Neural progenitor cell (in vitro differentiated cells): ENCODE measurements around the gene JAKMIP2. TPM values are rescaled to one million over a fixed set of nuclear protein-coding genes. Genes with fewer than 3 reads are reported as not detected.

ENCODE experiments used
- DNase-seq: peaks from one replicate; pipeline ENCODE4 v3.0.0-alpha.2; 2016; ENCODE audit warnings: low spot score
- H2AFZ ChIP-seq: fragments of 200-600 bp; sonication (generic); replicated peaks from 2 replicates; pipeline ENCODE4 v1.6.1; 2016; ENCODE audit warnings: antibody characterized with exemption
- H3F3A ChIP-seq: fragments of 200-600 bp; sonication (generic); 2 replicates; pipeline ENCODE4 v1.6.1; 2016; ENCODE audit warnings: antibody characterized with exemption, low read depth
- H3K27ac ChIP-seq: fragments of 200-600 bp; sonication (generic); 2 replicates; pipeline ENCODE4 v1.5.1; 2016; ENCODE audit warnings: mild to moderate bottlenecking
- H3K27me3 ChIP-seq: fragments of 200-600 bp; sonication (generic); 2 replicates; pipeline ENCODE4 v1.6.1; 2016; ENCODE audit warnings: mild to moderate bottlenecking, moderate library complexity
- H3K36me3 ChIP-seq: fragments of 200-600 bp; sonication (generic); 2 replicates; pipeline ENCODE4 v1.5.1; 2016
- H3K4me1 ChIP-seq: fragments of 200-600 bp; sonication (generic); 2 replicates; pipeline ENCODE4 v1.6.1; 2016; ENCODE audit warnings: mixed run types
- H3K4me2 ChIP-seq: fragments of 200-600 bp; sonication (generic); 2 replicates; pipeline ENCODE4 v1.6.1; 2016
- H3K4me3 ChIP-seq: fragments of 200-600 bp; sonication (generic); 2 replicates; pipeline ENCODE4 v1.5.1; 2016
- H3K79me2 ChIP-seq: fragments of 200-600 bp; sonication (generic); 2 replicates; pipeline ENCODE4 v1.6.1; 2016; ENCODE audit warnings: low read depth
- H3K9ac ChIP-seq: fragments of 200-600 bp; sonication (generic); 2 replicates; pipeline ENCODE4 v1.6.1; 2016
- H3K9me3 ChIP-seq: fragments of 200-600 bp; sonication (generic); 2 replicates; pipeline ENCODE4 v1.5.1; 2016; ENCODE audit warnings: low read depth
- H4K20me1 ChIP-seq: fragments of 200-600 bp; sonication (generic); 2 replicates; pipeline ENCODE4 v1.6.1; 2016; ENCODE audit warnings: low read depth
- H3K27ac Mint-ChIP-seq: 3 replicates; pipeline ENCODE4 v1.8.0; 2021; ENCODE audit warnings: mixed read lengths
- H3K27me3 Mint-ChIP-seq: 2 replicates; pipeline ENCODE4 v1.8.0; 2022; ENCODE audit warnings: low read depth, mild to moderate bottlenecking, inconsistent platforms, moderate library complexity, mixed read lengths; ENCODE audit not compliant: insufficient read depth
- H3K36me3 Mint-ChIP-seq: 3 replicates; pipeline ENCODE4 v1.8.0; 2021; ENCODE audit warnings: mixed read lengths
- H3K4me1 Mint-ChIP-seq: 3 replicates; pipeline ENCODE4 v1.8.0; 2021; ENCODE audit warnings: mixed read lengths
- H3K4me3 Mint-ChIP-seq: 3 replicates; pipeline ENCODE4 v1.8.0; 2021; ENCODE audit warnings: mild to moderate bottlenecking, moderate library complexity, mixed read lengths
- H3K9me3 Mint-ChIP-seq: 3 replicates; pipeline ENCODE4 v1.8.0; 2020; ENCODE audit warnings: mixed read lengths
- EZH2 ChIP-seq: fragments of 200-600 bp; sonication (generic); IDR thresholded peaks from 2 replicates; pipeline ENCODE4 v1.6.1; 2017; ENCODE audit warnings: antibody characterized with exemption, mild to moderate bottlenecking, moderate library complexity
- EZH2phosphoT487 ChIP-seq: fragments of 200-600 bp; sonication (generic); IDR thresholded peaks from 2 replicates; pipeline ENCODE4 v1.6.1; 2017; ENCODE audit warnings: antibody characterized with exemption
- total RNA-seq: library from RNA; depleted of rRNA; stranded (reverse); fragments of >200 nt; gene quantifications from 2 replicates; pipeline ENCODE4 v1.2.3, GENCODE V29; 2015; ENCODE audit warnings: low replicate concordance
- TF ChIP-seq, protein P1 (sequence below): fragments of 200-600 bp; sonication (generic); IDR thresholded peaks from 2 replicates; pipeline ENCODE4 v1.5.1; 2017; ENCODE audit warnings: antibody characterized with exemption, mild to moderate bottlenecking

JAKMIP2 gene
- total RNA-seq, 1 donor from 2014 or later: 8.2 TPM

DNA sequence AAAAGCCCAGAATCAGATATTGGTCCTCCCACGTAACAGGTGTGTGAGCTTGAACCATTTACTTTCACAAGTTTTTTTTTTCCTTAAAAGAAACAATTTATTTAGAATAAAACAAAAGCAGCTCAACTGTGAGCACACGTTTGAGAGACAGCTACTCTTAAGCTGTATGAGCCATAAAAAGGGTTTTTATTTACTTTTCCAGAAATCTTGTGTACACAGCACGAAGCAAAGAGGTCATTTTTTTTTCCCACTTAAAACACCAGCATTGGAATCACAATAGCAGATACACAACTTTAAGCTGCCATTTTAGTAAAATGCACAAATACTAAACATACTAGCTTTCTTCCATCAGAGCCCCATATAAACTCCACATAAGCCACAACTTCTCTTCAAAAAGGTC, 44.6 kb downstream of the JAKMIP2 start:
- Histone ChIP-seq H3K4me1 (peaks cover 9% of the 10 kb centered on the region), H4K20me1 (no peaks in the 10 kb centered on the region), H3K27ac (no peak overlapping the region), H3F3A (no peaks in the 10 kb centered on the region), H2AFZ (no peak overlapping the region), H3K4me2 (no peak overlapping the region), H3K9me3 (no peaks in the 10 kb centered on the region), H3K79me2 (no peaks in the 10 kb centered on the region), H3K36me3 (no peaks in the 10 kb centered on the region), H3K9ac (no peak overlapping the region), H3K4me3 (no peak overlapping the region), H3K27me3 (no peaks in the 10 kb centered on the region)
- H3K27me3 Mint-ChIP-seq: no peaks in the 10 kb centered on the region
- H3K4me1 Mint-ChIP-seq: peaks cover 5% of the 10 kb centered on the region
- TF ChIP-seq, protein P1, sequence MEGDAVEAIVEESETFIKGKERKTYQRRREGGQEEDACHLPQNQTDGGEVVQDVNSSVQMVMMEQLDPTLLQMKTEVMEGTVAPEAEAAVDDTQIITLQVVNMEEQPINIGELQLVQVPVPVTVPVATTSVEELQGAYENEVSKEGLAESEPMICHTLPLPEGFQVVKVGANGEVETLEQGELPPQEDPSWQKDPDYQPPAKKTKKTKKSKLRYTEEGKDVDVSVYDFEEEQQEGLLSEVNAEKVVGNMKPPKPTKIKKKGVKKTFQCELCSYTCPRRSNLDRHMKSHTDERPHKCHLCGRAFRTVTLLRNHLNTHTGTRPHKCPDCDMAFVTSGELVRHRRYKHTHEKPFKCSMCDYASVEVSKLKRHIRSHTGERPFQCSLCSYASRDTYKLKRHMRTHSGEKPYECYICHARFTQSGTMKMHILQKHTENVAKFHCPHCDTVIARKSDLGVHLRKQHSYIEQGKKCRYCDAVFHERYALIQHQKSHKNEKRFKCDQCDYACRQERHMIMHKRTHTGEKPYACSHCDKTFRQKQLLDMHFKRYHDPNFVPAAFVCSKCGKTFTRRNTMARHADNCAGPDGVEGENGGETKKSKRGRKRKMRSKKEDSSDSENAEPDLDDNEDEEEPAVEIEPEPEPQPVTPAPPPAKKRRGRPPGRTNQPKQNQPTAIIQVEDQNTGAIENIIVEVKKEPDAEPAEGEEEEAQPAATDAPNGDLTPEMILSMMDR: no peak
- TF ChIP-seq EZH2 (no peak), EZH2phosphoT487 (no peak)
- no peak overlapping the region for H3K4me3 Mint-ChIP-seq
- no peak for DNase-seq
- peaks cover 3% of the 10 kb centered on the region for H3K36me3 Mint-ChIP-seq
- H3K9me3 Mint-ChIP-seq: peaks cover 4% of the 10 kb centered on the region
- H3K27ac Mint-ChIP-seq: no peak overlapping the region

DNA sequence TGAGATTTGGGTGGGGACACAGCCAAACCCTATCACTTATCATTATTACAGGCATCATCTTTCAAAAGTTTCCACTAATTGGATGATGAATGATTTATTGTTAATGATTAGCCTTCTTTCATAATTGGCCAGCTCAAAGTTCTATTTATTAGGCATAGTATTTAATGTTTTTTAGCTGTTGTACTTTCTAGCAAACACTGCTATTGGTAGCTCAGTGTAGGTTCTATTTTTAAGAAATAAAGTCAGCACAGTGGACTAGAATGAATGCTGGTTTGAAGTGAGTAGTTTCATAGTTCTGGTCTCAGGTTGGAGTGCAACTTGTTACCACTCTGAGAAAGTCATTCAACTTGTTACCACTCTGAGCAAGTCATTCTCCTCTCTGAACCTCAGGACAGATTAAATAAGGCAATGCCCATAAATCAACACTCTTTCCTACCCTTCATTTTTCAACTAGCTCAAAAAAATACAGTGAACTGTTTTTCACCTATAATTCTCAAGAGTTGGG, 46.9 kb downstream of the JAKMIP2 start:
- H3K36me3 Mint-ChIP-seq: peaks cover 3% of the 10 kb centered on the region
- Histone ChIP-seq H3K4me1 (peaks cover 17% of the 10 kb centered on the region), H3K36me3 (no peaks in the 10 kb centered on the region), H3K9me3 (no peaks in the 10 kb centered on the region), H3K4me2 (no peak overlapping the region), H3K9ac (no peak overlapping the region), H3K79me2 (no peaks in the 10 kb centered on the region), H2AFZ (no peak overlapping the region), H3K27me3 (no peaks in the 10 kb centered on the region), H3K27ac (no peak overlapping the region), H3F3A (no peaks in the 10 kb centered on the region), H4K20me1 (no peaks in the 10 kb centered on the region), H3K4me3 (no peak overlapping the region)
- H3K27me3 Mint-ChIP-seq: no peaks in the 10 kb centered on the region
- no peak for DNase-seq
- H3K27ac Mint-ChIP-seq: no peak overlapping the region
- TF ChIP-seq, protein P1: no peak
- TF ChIP-seq EZH2phosphoT487 (no peak), EZH2 (no peak)
- H3K9me3 Mint-ChIP-seq: peaks cover 4% of the 10 kb centered on the region
- H3K4me1 Mint-ChIP-seq: peaks cover 13% of the 10 kb centered on the region
- H3K4me3 Mint-ChIP-seq: no peak overlapping the region

- Histone ChIP-seq H3K27me3 (no peaks in the 10 kb centered on the region), H3K79me2 (no peaks in the 10 kb centered on the region), H3K9me3 (no peaks in the 10 kb centered on the region), H3K4me3 (no peak overlapping the region), H2AFZ (no peak overlapping the region), H3K9ac (no peak overlapping the region), H3K4me2 (no peak overlapping the region), H3F3A (no peaks in the 10 kb centered on the region), H3K27ac (no peak overlapping the region), H3K36me3 (no peaks in the 10 kb centered on the region), H3K4me1 (peaks cover 17% of the 10 kb centered on the region), H4K20me1 (no peaks in the 10 kb centered on the region)
- Mint-ChIP-seq H3K9me3 (peaks cover 4% of the 10 kb centered on the region), H3K27me3 (no peaks in the 10 kb centered on the region), H3K4me1 (peaks cover 11% of the 10 kb centered on the region), H3K4me3 (no peak overlapping the region), H3K27ac (no peak overlapping the region), H3K36me3 (peaks cover 3% of the 10 kb centered on the region)
- TF ChIP-seq EZH2phosphoT487 (no peak), EZH2 (no peak)
- TF ChIP-seq, protein P1: no peak
- DNase-seq: no peak
These were observed 47.6 kb downstream of the JAKMIP2 start for GRCh38 chr5:147734894-147735293.
